NCI-H526 treated with DMSO at 0.1 percent for 48 hours (cell line): ENCODE measurements around the gene APCDD1.

Source experiments
- DNase-seq: peaks from one replicate; lab custom pipeline; 2025; lab: John Stamatoyannopoulos, UW

The APCDD1 gene

GRCh38 chr18:10453806-10454680 is at the start of gene APCDD1:
Gene APCDD1, plus strand, starts transcription at chr18:10454635. Its CDS starts 347 bp downstream, at chr18:10454982.
- peak; percentile 5 for DNase-seq

GRCh38 chr18:10405014-10405493 is 49.4 kb upstream of the APCDD1 start:
- no peak for DNase-seq

GRCh38 chr18:10405816-10406663 is 48.4 kb upstream of the APCDD1 start:
- no peak for DNase-seq

GRCh38 chr18:10408131-10408530 is 46.3 kb upstream of the APCDD1 start:
- no peak for DNase-seq

GRCh38 chr18:10409041-10409440 is 45.4 kb upstream of the APCDD1 start:
- no peak for DNase-seq

GRCh38 chr18:10410472-10411308 is 43.7 kb upstream of the APCDD1 start:
- no peak for DNase-seq

- no peak for DNase-seq
These were observed 41.5 kb upstream of the APCDD1 start for GRCh38 chr18:10412933-10413332.

GRCh38 chr18:10413722-10414121 is 40.7 kb upstream of the APCDD1 start:
- no peak for DNase-seq

GRCh38 chr18:10414293-10414842 is 40.1 kb upstream of the APCDD1 start:
- no peak for DNase-seq

- DNase-seq = peak; percentile 7
These were observed 38.4 kb upstream of the APCDD1 start for GRCh38 chr18:10416065-10416464.

- DNase-seq = no peak
These were observed 37.2 kb upstream of the APCDD1 start for GRCh38 chr18:10417191-10417590.

GRCh38 chr18:10417664-10418063 is 36.8 kb upstream of the APCDD1 start:
- no peak for DNase-seq

GRCh38 chr18:10418836-10419235 is 35.6 kb upstream of the APCDD1 start:
- no peak for DNase-seq

GRCh38 chr18:10419420-10420103 is 34.9 kb upstream of the APCDD1 start:
- no peak for DNase-seq

GRCh38 chr18:10420561-10421352 is 33.7 kb upstream of the APCDD1 start:
- no peak for DNase-seq

- no peak for DNase-seq
These were observed 32.6 kb upstream of the APCDD1 start for GRCh38 chr18:10421859-10422258.

- DNase-seq = no peak
These were observed 31.7 kb upstream of the APCDD1 start for GRCh38 chr18:10422731-10423130.

GRCh38 chr18:10424585-10425307 is 29.7 kb upstream of the APCDD1 start:
- no peak for DNase-seq

GRCh38 chr18:10430677-10431076 is 23.8 kb upstream of the APCDD1 start:
- DNase-seq = no peak
